MM.1S (cell line): ENCODE measurements around the gene PXYLP1.

ENCODE experiments used
- DNase-seq: peaks from one replicate; pipeline ENCODE4 v3.0.0-alpha.2; 2015
- H2AFZ ChIP-seq: fragments of 300-600 bp; sonication (generic); 2 replicates; pipeline ENCODE4 v1.6.0; 2016; ENCODE audit warnings: antibody characterized with exemption, low read length
- H3F3A ChIP-seq: fragments of 300-600 bp; sonication (generic); 2 replicates; pipeline ENCODE4 v1.6.1; 2016; ENCODE audit warnings: mild to moderate bottlenecking, antibody characterized with exemption, low read length, moderate library complexity, mixed read lengths; ENCODE audit not compliant: insufficient read depth
- H3K27ac ChIP-seq: fragments of 300-600 bp; sonication (generic); 2 replicates; pipeline ENCODE4 v1.5.1; 2016; ENCODE audit warnings: mild to moderate bottlenecking, low read length
- H3K27me3 ChIP-seq: fragments of 300-600 bp; sonication (generic); replicated peaks from 2 replicates; pipeline ENCODE4 v1.6.0; 2016; ENCODE audit warnings: low read length; ENCODE audit not compliant: insufficient read depth
- H3K36me3 ChIP-seq: fragments of 300-600 bp; sonication (generic); replicated peaks from 2 replicates; pipeline ENCODE4 v1.6.1; 2016; ENCODE audit warnings: mild to moderate bottlenecking, low read length, mixed read lengths; ENCODE audit not compliant: insufficient read depth
- H3K4me1 ChIP-seq: fragments of 300-600 bp; sonication (generic); 2 replicates; pipeline ENCODE4 v1.6.1; 2016; ENCODE audit warnings: low read length, mixed read lengths
- H3K4me2 ChIP-seq: fragments of 300-600 bp; sonication (generic); 2 replicates; pipeline ENCODE4 v1.6.0; 2016; ENCODE audit warnings: low read depth, low read length
- H3K4me3 ChIP-seq: fragments of 300-600 bp; sonication (generic); 2 replicates; pipeline ENCODE4 v1.5.1; 2016; ENCODE audit warnings: low read length, mixed read lengths
- H3K79me2 ChIP-seq: fragments of 300-600 bp; sonication (generic); 2 replicates; pipeline ENCODE4 v1.6.1; 2016; ENCODE audit warnings: mixed run types, low read length, mixed read lengths
- H3K9ac ChIP-seq: fragments of 300-600 bp; sonication (generic); 2 replicates; pipeline ENCODE4 v1.6.1; 2016; ENCODE audit warnings: low read length, mixed read lengths
- H3K9me2 ChIP-seq: fragments of 300-600 bp; sonication (generic); replicated peaks from 2 replicates; pipeline ENCODE4 v1.6.1; 2016; ENCODE audit warnings: mild to moderate bottlenecking, low read length, mixed read lengths; ENCODE audit not compliant: insufficient read depth
- H3K9me3 ChIP-seq: fragments of 300-600 bp; sonication (generic); replicated peaks from 2 replicates; pipeline ENCODE4 v1.6.1; 2016; ENCODE audit warnings: mild to moderate bottlenecking, low read length, mixed read lengths; ENCODE audit not compliant: insufficient read depth
- H4K20me1 ChIP-seq: fragments of 300-600 bp; sonication (generic); 2 replicates; pipeline ENCODE4 v1.6.1; 2016; ENCODE audit warnings: mild to moderate bottlenecking, low read length, moderate library complexity, mixed read lengths; ENCODE audit not compliant: insufficient read depth
- EZH2 ChIP-seq: fragments of 300-600 bp; sonication (generic); optimal IDR thresholded peaks from 2 replicates; pipeline ENCODE3; 2017; ENCODE audit warnings: low read depth, mild to moderate bottlenecking, antibody characterized with exemption, low read length, mixed read lengths
- EZH2phosphoT487 ChIP-seq: fragments of 300-600 bp; sonication (generic); IDR thresholded peaks from 2 replicates; pipeline ENCODE4 v1.6.1; 2018; ENCODE audit warnings: antibody characterized with exemption, low read length
- TF ChIP-seq, protein P1 (sequence below): fragments of 300-600 bp; sonication (generic); IDR thresholded peaks from 2 replicates; pipeline ENCODE4 v1.5.1; 2016; ENCODE audit warnings: antibody characterized with exemption, low read length, mixed read lengths

Gene PXYLP1

DNA sequence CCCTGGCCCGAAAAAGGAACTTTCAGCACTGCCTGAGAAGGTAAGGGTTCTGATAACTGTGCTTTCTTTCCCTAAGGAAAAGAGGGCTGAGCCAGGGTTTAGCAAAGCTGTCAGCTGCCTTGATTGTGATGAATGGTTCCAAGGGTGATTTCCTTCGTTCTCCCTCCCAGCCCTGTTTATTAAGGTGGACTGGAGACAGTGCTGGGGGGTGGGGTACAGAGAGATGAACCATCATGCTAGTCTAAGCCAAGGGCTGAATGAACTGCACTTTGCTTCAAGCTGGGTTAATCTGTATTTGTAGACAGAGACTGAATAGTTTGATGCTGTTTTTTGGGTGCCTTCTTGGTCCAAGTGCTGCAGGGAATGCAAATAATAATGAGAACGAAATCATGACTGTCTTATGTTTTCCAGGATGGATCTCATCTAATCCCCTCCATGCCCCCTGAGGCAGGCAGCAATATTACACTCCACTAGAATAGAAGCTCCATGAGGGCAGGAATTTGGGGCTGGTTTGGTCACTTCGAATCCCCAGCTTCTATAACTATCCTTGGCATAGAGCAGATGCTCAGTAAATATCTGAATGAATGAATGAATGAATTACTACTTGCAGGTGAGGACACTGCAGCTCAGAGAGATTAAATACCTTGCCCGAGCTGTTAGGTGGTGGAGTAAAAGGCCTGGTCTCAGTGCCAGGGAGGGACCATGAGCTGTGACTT is 10.9 kb downstream of the PXYLP1 start:
- Histone ChIP-seq H3K27me3 (no peaks in the 10 kb centered on the region), H3K79me2 (no peaks in the 10 kb centered on the region), H3K9ac (no peak overlapping the region), H3K4me1 (no peaks in the 10 kb centered on the region), H3K9me2 (no peaks in the 10 kb centered on the region), H3K9me3 (no peaks in the 10 kb centered on the region), H4K20me1 (no peaks in the 10 kb centered on the region), H3K36me3 (no peaks in the 10 kb centered on the region), H3K4me3 (no peak overlapping the region), H3K4me2 (no peak overlapping the region), H3F3A (no peaks in the 10 kb centered on the region), H3K27ac (no peak overlapping the region), H2AFZ (no peak overlapping the region)
- no peak for DNase-seq
- no peak for TF ChIP-seq EZH2phosphoT487
- TF ChIP-seq, protein P1, sequence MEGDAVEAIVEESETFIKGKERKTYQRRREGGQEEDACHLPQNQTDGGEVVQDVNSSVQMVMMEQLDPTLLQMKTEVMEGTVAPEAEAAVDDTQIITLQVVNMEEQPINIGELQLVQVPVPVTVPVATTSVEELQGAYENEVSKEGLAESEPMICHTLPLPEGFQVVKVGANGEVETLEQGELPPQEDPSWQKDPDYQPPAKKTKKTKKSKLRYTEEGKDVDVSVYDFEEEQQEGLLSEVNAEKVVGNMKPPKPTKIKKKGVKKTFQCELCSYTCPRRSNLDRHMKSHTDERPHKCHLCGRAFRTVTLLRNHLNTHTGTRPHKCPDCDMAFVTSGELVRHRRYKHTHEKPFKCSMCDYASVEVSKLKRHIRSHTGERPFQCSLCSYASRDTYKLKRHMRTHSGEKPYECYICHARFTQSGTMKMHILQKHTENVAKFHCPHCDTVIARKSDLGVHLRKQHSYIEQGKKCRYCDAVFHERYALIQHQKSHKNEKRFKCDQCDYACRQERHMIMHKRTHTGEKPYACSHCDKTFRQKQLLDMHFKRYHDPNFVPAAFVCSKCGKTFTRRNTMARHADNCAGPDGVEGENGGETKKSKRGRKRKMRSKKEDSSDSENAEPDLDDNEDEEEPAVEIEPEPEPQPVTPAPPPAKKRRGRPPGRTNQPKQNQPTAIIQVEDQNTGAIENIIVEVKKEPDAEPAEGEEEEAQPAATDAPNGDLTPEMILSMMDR = no peak
- TF ChIP-seq EZH2 = no peak

DNA sequence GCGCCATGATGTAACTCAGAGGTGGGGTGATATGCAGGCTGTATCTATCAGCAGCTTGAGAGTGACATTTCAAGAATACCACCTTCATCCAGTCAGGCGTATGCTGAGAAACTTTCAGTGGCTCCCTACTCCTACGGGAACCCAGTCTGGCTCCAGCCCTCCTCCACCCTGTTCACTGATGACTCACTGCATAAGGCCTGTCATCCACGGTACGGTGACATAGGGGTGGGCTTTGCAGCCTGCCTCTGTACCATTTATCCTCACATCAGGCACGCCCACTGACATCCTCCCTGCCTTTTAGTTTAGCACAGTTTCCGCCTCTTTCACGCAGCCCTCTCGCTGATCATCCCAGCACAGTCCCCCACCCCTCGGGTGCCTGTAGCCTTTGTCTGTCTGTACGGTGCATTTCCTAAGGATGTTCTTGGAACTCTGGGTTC is 11.7 kb downstream of the PXYLP1 start:
- no peak for DNase-seq
- no peaks in the 10 kb centered on the region for H3F3A ChIP-seq
- H3K4me1 ChIP-seq = no peaks in the 10 kb centered on the region
- H3K79me2 ChIP-seq = no peaks in the 10 kb centered on the region
- no peak overlapping the region for H3K27ac ChIP-seq
- no peaks in the 10 kb centered on the region for H3K9me2 ChIP-seq
- no peak overlapping the region for H2AFZ ChIP-seq
- TF ChIP-seq EZH2 (no peak), EZH2phosphoT487 (no peak)
- TF ChIP-seq, protein P1 = no peak
- H3K36me3 ChIP-seq = no peaks in the 10 kb centered on the region
- no peaks in the 10 kb centered on the region for H3K9me3 ChIP-seq
- H3K4me3 ChIP-seq = no peak overlapping the region
- H3K9ac ChIP-seq = no peak overlapping the region
- no peaks in the 10 kb centered on the region for H4K20me1 ChIP-seq
- H3K4me2 ChIP-seq = no peak overlapping the region
- no peaks in the 10 kb centered on the region for H3K27me3 ChIP-seq

DNA sequence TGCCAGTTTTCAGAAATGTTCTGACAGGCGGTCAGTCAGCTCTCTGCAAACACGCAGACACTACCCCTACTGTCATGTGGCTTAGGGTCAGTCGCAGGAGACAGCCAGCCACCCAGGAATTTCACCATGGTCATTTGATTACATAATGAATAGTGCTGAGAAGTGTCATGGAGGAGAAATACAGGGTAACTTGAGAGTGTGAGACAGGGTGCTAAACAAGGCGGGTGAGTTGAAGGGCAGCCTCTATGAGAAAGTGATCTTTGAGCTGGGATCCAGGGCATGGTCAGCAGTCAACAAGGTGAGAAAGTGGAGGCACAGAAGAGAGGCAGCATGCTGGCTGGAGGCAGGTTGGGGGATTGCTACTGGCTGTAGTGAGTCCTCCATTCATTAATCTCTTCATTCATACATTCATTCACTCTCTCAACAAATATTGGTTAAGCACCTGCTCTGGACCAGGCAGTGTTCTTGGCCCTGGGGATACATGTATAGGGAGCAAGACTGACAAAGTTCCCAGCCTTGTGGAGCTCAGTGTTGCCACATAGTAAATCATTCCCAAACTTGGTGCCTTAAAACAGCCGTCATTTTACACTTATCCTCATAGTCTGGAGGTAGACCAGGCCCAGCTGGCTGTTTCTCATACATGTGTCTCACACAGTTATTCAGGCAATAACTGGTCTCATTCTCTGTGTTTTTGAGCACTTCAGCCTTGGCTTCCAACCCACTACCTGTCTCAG is 14.8 kb downstream of the PXYLP1 start:
- Histone ChIP-seq H3K9ac (no peak overlapping the region), H3K4me1 (no peaks in the 10 kb centered on the region), H3K27ac (no peak overlapping the region), H3K9me3 (no peaks in the 10 kb centered on the region), H3F3A (no peaks in the 10 kb centered on the region), H2AFZ (no peak overlapping the region), H3K4me2 (no peak overlapping the region), H3K79me2 (no peaks in the 10 kb centered on the region), H4K20me1 (no peaks in the 10 kb centered on the region), H3K36me3 (no peaks in the 10 kb centered on the region), H3K4me3 (no peak overlapping the region), H3K27me3 (no peaks in the 10 kb centered on the region), H3K9me2 (no peaks in the 10 kb centered on the region)
- no peak for TF ChIP-seq EZH2
- TF ChIP-seq, protein P1 = no peak
- no peak for TF ChIP-seq EZH2phosphoT487
- no peak for DNase-seq
